GM21528 (cell line): ENCODE measurements around the gene GRHL3.

Experiments
- ATAC-seq: cut with Tn5 transposase; IDR thresholded peaks from one replicate; pipeline ENCODE4 v1.9.1; 2021; ENCODE audit warnings: mild to moderate bottlenecking, moderate library complexity; ENCODE audit not compliant: unreplicated experiment, low FRiP score

The GRHL3 gene

DNA sequence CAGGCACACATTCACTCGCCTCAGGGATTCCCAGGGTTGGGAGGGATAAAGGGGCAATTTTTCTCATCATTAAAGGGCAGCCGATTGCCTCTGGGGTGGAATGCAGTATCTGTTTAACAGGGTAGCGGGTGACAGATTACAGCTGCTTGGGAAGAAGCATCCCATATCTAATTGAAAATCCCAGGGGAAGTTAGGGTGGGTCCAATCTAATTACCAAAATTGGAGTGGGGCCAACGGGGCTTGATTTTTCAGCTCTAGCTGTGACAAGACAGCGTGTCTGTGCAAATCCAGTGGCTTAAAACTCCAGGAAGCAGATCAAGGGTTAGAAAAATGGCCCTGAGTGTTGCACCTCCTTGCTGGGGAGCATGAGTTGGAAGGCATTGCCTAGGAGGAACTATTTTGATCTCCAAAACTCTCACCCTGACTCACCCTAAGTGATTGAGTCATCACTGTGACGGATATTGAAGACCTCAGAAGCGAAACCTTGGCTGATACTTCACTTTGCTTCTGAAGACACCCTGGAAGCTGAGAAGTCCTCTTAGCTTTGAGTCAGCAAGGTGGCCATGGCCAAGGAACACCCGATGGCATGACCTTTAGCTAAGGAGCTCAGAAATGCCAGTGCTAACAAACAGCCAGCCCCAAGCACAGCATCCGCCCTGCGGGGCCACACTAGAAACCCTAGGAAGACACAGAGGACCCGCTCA, 46.0 kb downstream of the GRHL3 start:
- ATAC-seq: no peak

- no peak for ATAC-seq
Observed at GRCh38 chr1:24366707-24367106, 47.5 kb downstream of the GRHL3 start.

- no peak for ATAC-seq
Observed at GRCh38 chr1:24369199-24369598, 50.0 kb downstream of the GRHL3 start.

- no peak for ATAC-seq
Observed at GRCh38 chr1:24369801-24370200, 50.6 kb downstream of the GRHL3 start.

- no peak for ATAC-seq
Observed at GRCh38 chr1:24373044-24373443, 53.9 kb downstream of the GRHL3 start.

DNA sequence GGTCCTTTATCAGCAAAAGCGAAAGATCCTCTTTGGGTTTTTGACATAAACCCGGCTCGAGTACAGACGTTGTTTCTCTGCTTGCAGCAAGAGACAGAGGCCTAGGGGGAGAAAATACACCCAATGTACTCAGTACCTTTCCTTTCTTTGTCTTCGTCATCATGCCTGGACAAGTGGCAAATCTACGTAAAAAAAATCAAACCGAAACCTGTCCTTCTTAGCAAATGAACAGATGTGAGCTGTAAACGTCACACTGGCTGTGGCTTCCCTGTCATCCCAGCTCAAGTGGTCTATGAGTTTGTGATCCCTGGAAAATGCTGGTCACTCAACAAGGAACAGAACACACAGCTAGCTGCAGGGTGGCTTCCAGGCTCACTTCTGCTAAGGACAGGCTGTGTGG, 54.6 kb downstream of the GRHL3 start:
- no peak for ATAC-seq

- no peak for ATAC-seq
Observed at GRCh38 chr1:24374891-24375786, 56.0 kb downstream of the GRHL3 start.

DNA sequence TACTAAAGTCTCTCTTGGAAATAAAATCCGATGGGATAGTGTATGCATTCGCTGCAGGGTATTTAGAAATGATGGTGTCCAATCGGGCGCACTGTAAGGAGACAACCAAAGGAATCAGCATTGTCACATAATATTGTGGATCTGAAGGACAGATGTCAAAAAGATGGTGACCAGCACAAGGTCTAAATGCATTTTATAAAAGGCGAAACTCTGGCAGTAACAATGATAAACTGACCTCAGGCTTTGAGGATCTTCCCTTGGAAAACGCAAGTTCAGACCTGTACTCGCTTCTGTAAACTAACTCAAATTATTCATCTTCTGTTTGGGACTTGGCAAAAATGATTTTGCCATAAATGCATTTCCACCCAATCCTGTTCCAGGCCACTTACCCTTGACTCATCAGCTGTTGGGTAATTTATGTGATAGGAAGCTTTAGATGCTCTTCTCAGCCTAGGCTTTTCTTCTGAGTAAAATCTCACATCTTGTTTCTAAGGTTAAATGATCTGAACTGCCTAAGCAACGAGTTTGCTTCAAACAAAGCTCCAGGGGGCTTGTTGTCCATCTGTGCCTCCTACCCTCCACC, 60.7 kb downstream of the GRHL3 start:
- ATAC-seq: no peak

GRCh38 chr1:24380508-24380907, 61.4 kb downstream of the GRHL3 start:
- ATAC-seq: no peak

GRCh38 chr1:24381256-24381655, 62.1 kb downstream of the GRHL3 start:
- ATAC-seq: no peak

- ATAC-seq: no peak
Observed at GRCh38 chr1:24382165-24382577, 63.0 kb downstream of the GRHL3 start.

GRCh38 chr1:24383381-24383940, 64.3 kb downstream of the GRHL3 start:
- ATAC-seq: no peak

GRCh38 chr1:24384251-24385090, 65.3 kb downstream of the GRHL3 start:
- ATAC-seq: no peak

GRCh38 chr1:24385160-24385940, 66.2 kb downstream of the GRHL3 start:
- ATAC-seq: no peak

- ATAC-seq: no peak
Observed at GRCh38 chr1:24386241-24386640, 67.1 kb downstream of the GRHL3 start.

- ATAC-seq: no peak
Observed at GRCh38 chr1:24386931-24387330, 67.8 kb downstream of the GRHL3 start.

- no peak for ATAC-seq
Observed at GRCh38 chr1:24387636-24388175, 68.5 kb downstream of the GRHL3 start.

- ATAC-seq: no peak
Observed at GRCh38 chr1:24388331-24388885, 69.3 kb downstream of the GRHL3 start.

DNA sequence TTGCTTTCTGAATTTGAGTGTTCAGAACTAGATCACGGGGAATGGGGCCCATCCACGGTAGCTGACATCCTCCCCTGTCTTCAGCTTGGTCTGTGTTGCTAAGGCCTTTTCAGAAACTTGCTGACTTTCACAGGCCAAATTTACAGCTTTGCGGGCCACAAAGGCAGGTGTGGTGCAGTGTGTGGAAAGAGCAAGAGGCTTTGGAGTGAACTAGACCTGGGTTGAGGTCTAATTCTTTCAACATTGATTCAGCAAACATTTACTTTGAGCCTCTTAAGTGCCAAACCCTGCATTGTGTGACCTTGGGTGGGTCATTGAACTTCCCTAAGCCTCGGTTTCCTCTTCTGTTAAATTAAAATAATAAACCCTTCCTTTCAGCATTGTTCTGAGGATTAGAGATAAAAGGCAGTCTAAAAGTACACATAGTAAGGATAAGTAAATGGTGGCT, 70.1 kb downstream of the GRHL3 start:
- no peak for ATAC-seq
